ENCODE measurements around the gene PHF3. TPM values are rescaled to one million over a fixed set of nuclear protein-coding genes. Genes with fewer than 3 reads are reported as not detected.

PHF3 gene
- total RNA-seq, 1 experiment from 2014 or later, result 66.6 TPM

GRCh38 chr6:63759605-63760105, 124.1 kb downstream of the PHF3 start:
- no peak overlapping the region for H2BK12ac ChIP-seq (ENCODE audit: insufficient read length, low read depth, low read length)
- no peaks in the 10 kb centered on the region for H3K27me3 ChIP-seq (ENCODE audit: insufficient read depth, low read length)
- no peaks in the 10 kb centered on the region for H3K4me1 ChIP-seq (ENCODE audit: insufficient read depth, low read length)
- H3K56ac ChIP-seq (ENCODE audit: insufficient read length, low read depth, low read length), result no peak overlapping the region
- H3K79me2 ChIP-seq (ENCODE audit: insufficient read depth, low read length), result no peaks in the 10 kb centered on the region
- H3K27ac Mint-ChIP-seq, result no peak overlapping the region
- TF ChIP-seq, protein P1, sequence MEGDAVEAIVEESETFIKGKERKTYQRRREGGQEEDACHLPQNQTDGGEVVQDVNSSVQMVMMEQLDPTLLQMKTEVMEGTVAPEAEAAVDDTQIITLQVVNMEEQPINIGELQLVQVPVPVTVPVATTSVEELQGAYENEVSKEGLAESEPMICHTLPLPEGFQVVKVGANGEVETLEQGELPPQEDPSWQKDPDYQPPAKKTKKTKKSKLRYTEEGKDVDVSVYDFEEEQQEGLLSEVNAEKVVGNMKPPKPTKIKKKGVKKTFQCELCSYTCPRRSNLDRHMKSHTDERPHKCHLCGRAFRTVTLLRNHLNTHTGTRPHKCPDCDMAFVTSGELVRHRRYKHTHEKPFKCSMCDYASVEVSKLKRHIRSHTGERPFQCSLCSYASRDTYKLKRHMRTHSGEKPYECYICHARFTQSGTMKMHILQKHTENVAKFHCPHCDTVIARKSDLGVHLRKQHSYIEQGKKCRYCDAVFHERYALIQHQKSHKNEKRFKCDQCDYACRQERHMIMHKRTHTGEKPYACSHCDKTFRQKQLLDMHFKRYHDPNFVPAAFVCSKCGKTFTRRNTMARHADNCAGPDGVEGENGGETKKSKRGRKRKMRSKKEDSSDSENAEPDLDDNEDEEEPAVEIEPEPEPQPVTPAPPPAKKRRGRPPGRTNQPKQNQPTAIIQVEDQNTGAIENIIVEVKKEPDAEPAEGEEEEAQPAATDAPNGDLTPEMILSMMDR (conservative IDR thresholded peaks at IDR 0.05), result no peak
- H3K79me1 ChIP-seq (ENCODE audit: insufficient read depth, low read depth, low read length, poor library complexity, severe bottlenecking), result no peaks in the 10 kb centered on the region
- H3K9me3 Mint-ChIP-seq, result peaks cover 25 to 26% of the 10 kb centered on the region in 2 experiments
- peaks cover 12 to 18% (median 16%) of the 10 kb centered on the region in 3 experiments for H3K36me3 Mint-ChIP-seq (ENCODE audit: insufficient read depth in 1 of 3, low read depth in 3 of 3)
- H2BK20ac ChIP-seq (ENCODE audit: low read depth, low read length, poor library complexity, severe bottlenecking), result no peak overlapping the region
- no peak overlapping the region for H4K8ac ChIP-seq (replicated peaks; ENCODE audit: insufficient read length, low read depth, low read length)
- no peak overlapping the region for H2AK5ac ChIP-seq (ENCODE audit: insufficient read length, low read length)
- H3K14ac ChIP-seq (ENCODE audit: insufficient read depth, low read length), result no peak overlapping the region
- no peak overlapping the region for H3K27ac ChIP-seq (ENCODE audit: insufficient read length, low read depth, low read length)
- H2BK15ac ChIP-seq (ENCODE audit: low read depth, low read length), result no peak overlapping the region
- no peak overlapping the region for H4K5ac ChIP-seq (ENCODE audit: insufficient read length, low read depth, low read length)
- no peak overlapping the region for H2BK5ac ChIP-seq (ENCODE audit: insufficient read length, low read length)
- no peaks in the 10 kb centered on the region for H3K9me3 ChIP-seq (ENCODE audit: control insufficient read depth, low read depth, low read length)
- peaks cover 4% of the 10 kb centered on the region in 2 experiments for H3K4me1 Mint-ChIP-seq
- H2AFZ ChIP-seq (ENCODE audit: low read length), result no peak overlapping the region
- no peak overlapping the region for H3K4ac ChIP-seq (ENCODE audit: low read depth, low read length)
- no peak overlapping the region for H3T11ph ChIP-seq (ENCODE audit: low read length)
- no peaks in the 10 kb centered on the region for H4K20me1 ChIP-seq (ENCODE audit: control insufficient read depth, insufficient read depth, insufficient read length)
- no peak overlapping the region for H2BK120ac ChIP-seq (ENCODE audit: low read depth, low read length, poor library complexity, severe bottlenecking)
- H3K18ac ChIP-seq (ENCODE audit: insufficient read length, low read depth, low read length), result no peak overlapping the region
- DNase-seq, result no peak
- no peak overlapping the region for H3K23ac ChIP-seq (ENCODE audit: insufficient read length, low read depth, low read length)
- H4K91ac ChIP-seq (ENCODE audit: insufficient read length, low read depth, low read length), result no peak overlapping the region
- no peak overlapping the region for H3K9ac ChIP-seq (ENCODE audit: extremely low read depth, insufficient read length, low read length)
- no peaks in the 10 kb centered on the region for H3K23me2 ChIP-seq (ENCODE audit: insufficient read length, low read depth, low read length, poor library complexity, severe bottlenecking)
- H3K4me2 ChIP-seq (ENCODE audit: insufficient read depth, insufficient read length, low read length), result no peak overlapping the region
- no peaks in the 10 kb centered on the region for H3K27me3 Mint-ChIP-seq (ENCODE audit: low read depth)
- no peak overlapping the region for H3K4me3 Mint-ChIP-seq

All from H9 (cell line).